Adipose tissue (tissue), 3 donors: Measurements from ENCODE around the gene SYNDIG1. TPM values are rescaled to one million over a fixed set of nuclear protein-coding genes. Genes with fewer than 3 reads are reported as not detected.

Experiments used
- H3K27ac ChIP-seq: one replicate; pipeline ENCODE4 v1.5.1; 2013; ENCODE audit warnings: low read depth, low read length
- WGBS, 3 donors: extraction: QIAGEN DNeasy Blood & Tissue Kit; methylation state at CpG; one replicate each; pipeline ENCODE4 v1.1.7; 2013; 5-methylcytosine and 5-hydroxymethylcytosine counted together
- polyA plus RNA-seq, 3 donors: library from polyadenylated mRNA; stranded (reverse); fragments of 200-250 nt; gene quantifications; one replicate each; pipeline ENCODE4 v1.2.3, GENCODE V29; 2013
- donor health status: healthy with polysubstance abuse.
- donor health status: Bipolar disorder and iron deficiency.
- donor health status: healthy.

SYNDIG1 gene
- polyA plus RNA-seq, 3 donors = 0.07 to 0.10 TPM; not detected in 1

- 76 to 85% (median 84%) methylated on average over 7 of the region's 7 CpGs for WGBS, 3 donors
- H3K27ac ChIP-seq = no peak overlapping the region
Observed at GRCh38 chr20:24487648-24488047, 18.2 kb downstream of the SYNDIG1 start.

- 42 to 67% (median 57%) methylated on average over 11 of the region's 11 CpGs for WGBS, 3 donors
- no peak overlapping the region for H3K27ac ChIP-seq
Observed at GRCh38 chr20:24488064-24488799, 18.8 kb downstream of the SYNDIG1 start.

- H3K27ac ChIP-seq = no peak overlapping the region
- 93 to 96% (median 93%) methylated on average over 6 of the region's 6 CpGs for WGBS, 3 donors
Observed at GRCh38 chr20:24488800-24489175, 19.4 kb downstream of the SYNDIG1 start.

- no peak overlapping the region for H3K27ac ChIP-seq
- 83 to 94% (median 91%) methylated on average over 5 of the region's 5 CpGs for WGBS, 3 donors
Observed at GRCh38 chr20:24489193-24489592, 19.8 kb downstream of the SYNDIG1 start.

GRCh38 chr20:24489631-24490260 is 20.3 kb downstream of the SYNDIG1 start:
- WGBS, 3 donors = 80 to 82% (median 81%) methylated on average over 9 of the region's 9 CpGs
- H3K27ac ChIP-seq = no peak overlapping the region

GRCh38 chr20:24490598-24490997 is 21.2 kb downstream of the SYNDIG1 start:
- WGBS, 3 donors = 87 to 91% (median 90%) methylated on average over 8 of the region's 8 CpGs
- H3K27ac ChIP-seq = no peak overlapping the region

GRCh38 chr20:24491041-24491756 is 21.8 kb downstream of the SYNDIG1 start:
- 83 to 86% (median 84%) methylated on average over 14 of the region's 14 CpGs for WGBS, 3 donors
- H3K27ac ChIP-seq = no peak overlapping the region

GRCh38 chr20:24492031-24492607 is 22.7 kb downstream of the SYNDIG1 start:
- WGBS, 3 donors = 62 to 68% (median 67%) methylated on average over 16 of the region's 16 CpGs
- no peak overlapping the region for H3K27ac ChIP-seq

GRCh38 chr20:24492698-24493097 is 23.3 kb downstream of the SYNDIG1 start:
- 76 to 85% (median 83%) methylated on average over 2 of the region's 2 CpGs for WGBS, 3 donors
- no peak overlapping the region for H3K27ac ChIP-seq

- H3K27ac ChIP-seq = no peak overlapping the region
- WGBS, 3 donors = 83 to 94% (median 92%) methylated on average over 4 of the region's 4 CpGs
Observed at GRCh38 chr20:24493181-24493580, 23.8 kb downstream of the SYNDIG1 start.

- no peak overlapping the region for H3K27ac ChIP-seq
- WGBS, 3 donors = 80 to 83% (median 83%) methylated on average over 22 to 23 of the region's 23 CpGs
Observed at GRCh38 chr20:24493661-24494459, 24.4 kb downstream of the SYNDIG1 start.

- WGBS, 3 donors = 81 to 88% (median 83%) methylated on average over 7 of the region's 7 CpGs
- no peak overlapping the region for H3K27ac ChIP-seq
Observed at GRCh38 chr20:24494460-24494920, 25.1 kb downstream of the SYNDIG1 start.

- no peak overlapping the region for H3K27ac ChIP-seq
- 89 to 90% (median 90%) methylated on average over 8 of the region's 8 CpGs for WGBS, 3 donors
Observed at GRCh38 chr20:24495266-24495665, 25.8 kb downstream of the SYNDIG1 start.

- no peak overlapping the region for H3K27ac ChIP-seq
- 22 to 60% (median 58%) methylated on average over 2 of the region's 2 CpGs for WGBS, 3 donors
Observed at GRCh38 chr20:24497851-24498250, 28.4 kb downstream of the SYNDIG1 start.

GRCh38 chr20:24498641-24499040 is 29.2 kb downstream of the SYNDIG1 start:
- WGBS, 3 donors = 89 to 97% (median 93%) methylated on average over 5 of the region's 5 CpGs

GRCh38 chr20:24499472-24499871 is 30.0 kb downstream of the SYNDIG1 start:
- H3K27ac ChIP-seq = no peak overlapping the region
- 86 to 93% (median 89%) methylated on average over 6 of the region's 6 CpGs for WGBS, 3 donors

More at GRCh38 chr20:24498641-24499040, 29.2 kb downstream of the SYNDIG1 start:
- no peak overlapping the region for H3K27ac ChIP-seq

GRCh38 chr20:24501764-24502556 is 32.5 kb downstream of the SYNDIG1 start:
- H3K27ac ChIP-seq = no peak overlapping the region
- WGBS, 3 donors = 68 to 75% (median 69%) methylated on average over 15 of the region's 15 CpGs
